ENCODE measurements around the gene TAS2R40. TPM values are rescaled to one million over a fixed set of nuclear protein-coding genes. Genes with fewer than 3 reads are reported as not detected.

TAS2R40 gene
- total RNA-seq, 2 experiments from 2014 or later, result not detected

DNA sequence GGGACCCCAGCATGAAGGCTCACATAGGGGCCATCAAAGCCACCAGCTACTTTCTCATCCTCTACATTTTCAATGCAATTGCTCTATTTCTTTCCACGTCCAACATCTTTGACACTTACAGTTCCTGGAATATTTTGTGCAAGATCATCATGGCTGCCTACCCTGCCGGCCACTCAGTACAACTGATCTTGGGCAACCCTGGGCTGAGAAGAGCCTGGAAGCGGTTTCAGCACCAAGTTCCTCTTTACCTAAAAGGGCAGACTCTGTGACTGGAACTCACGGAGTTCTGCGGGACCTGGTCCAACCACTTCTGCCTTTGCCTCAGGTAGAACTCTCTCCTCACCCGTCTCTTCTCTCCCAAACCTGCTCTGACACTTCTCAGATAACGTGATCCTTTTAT lies 945 bp downstream of the TAS2R40 start:
- Mint-ChIP-seq H3K9me3 (no peaks in the 10 kb centered on the region), H3K4me1 (ENCODE audit: low read depth) (no peaks in the 10 kb centered on the region), H3K27me3 (peaks cover 6% of the 10 kb centered on the region), H3K4me3 (no peak overlapping the region), H3K36me3 (ENCODE audit: low read depth) (no peaks in the 10 kb centered on the region), H3K27ac (no peak overlapping the region)
- intact Hi-C loops (cut with micrococcal nuclease), result no loop called here
- DNase-seq (no peak), ATAC-seq (no peak)
- POLR2A ChIA-PET, result no interaction called here
- CTCF ChIA-PET, result interaction anchor here (1.4 to 11.2 kb wide), 5 partner anchors 8 to 220 kb away, joined by 3 to 380 read pairs (median 19); no protein-coding TSS in a partner anchor
- TF ChIP-seq, protein P1, sequence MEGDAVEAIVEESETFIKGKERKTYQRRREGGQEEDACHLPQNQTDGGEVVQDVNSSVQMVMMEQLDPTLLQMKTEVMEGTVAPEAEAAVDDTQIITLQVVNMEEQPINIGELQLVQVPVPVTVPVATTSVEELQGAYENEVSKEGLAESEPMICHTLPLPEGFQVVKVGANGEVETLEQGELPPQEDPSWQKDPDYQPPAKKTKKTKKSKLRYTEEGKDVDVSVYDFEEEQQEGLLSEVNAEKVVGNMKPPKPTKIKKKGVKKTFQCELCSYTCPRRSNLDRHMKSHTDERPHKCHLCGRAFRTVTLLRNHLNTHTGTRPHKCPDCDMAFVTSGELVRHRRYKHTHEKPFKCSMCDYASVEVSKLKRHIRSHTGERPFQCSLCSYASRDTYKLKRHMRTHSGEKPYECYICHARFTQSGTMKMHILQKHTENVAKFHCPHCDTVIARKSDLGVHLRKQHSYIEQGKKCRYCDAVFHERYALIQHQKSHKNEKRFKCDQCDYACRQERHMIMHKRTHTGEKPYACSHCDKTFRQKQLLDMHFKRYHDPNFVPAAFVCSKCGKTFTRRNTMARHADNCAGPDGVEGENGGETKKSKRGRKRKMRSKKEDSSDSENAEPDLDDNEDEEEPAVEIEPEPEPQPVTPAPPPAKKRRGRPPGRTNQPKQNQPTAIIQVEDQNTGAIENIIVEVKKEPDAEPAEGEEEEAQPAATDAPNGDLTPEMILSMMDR (IDR thresholded peaks at IDR 0.05), result no peak

DNA sequence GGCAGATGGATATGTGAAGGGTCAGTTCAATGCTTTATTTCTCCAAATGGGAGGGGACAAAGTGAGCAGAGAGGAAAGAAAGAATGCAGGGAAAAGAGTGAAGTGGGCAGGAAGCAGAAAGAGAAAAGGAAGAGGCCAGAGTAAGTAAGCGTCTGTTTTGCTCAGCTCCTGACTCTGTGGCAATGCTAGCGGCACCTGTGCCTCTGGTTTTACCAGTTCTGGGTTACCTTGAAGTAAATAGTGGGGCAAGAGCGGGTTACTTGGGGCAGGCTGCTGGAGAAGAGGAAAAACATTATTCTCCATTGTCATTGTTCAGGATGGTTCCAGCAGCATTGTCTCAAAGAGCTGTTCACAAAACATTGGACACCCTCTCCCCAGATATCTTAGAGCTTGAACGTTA lies 1.9 kb downstream of the TAS2R40 start:
- intact Hi-C loops (cut with micrococcal nuclease), result no loop called here
- no peaks in the 10 kb centered on the region for H3K4me1 Mint-ChIP-seq (ENCODE audit: low read depth)

DNA sequence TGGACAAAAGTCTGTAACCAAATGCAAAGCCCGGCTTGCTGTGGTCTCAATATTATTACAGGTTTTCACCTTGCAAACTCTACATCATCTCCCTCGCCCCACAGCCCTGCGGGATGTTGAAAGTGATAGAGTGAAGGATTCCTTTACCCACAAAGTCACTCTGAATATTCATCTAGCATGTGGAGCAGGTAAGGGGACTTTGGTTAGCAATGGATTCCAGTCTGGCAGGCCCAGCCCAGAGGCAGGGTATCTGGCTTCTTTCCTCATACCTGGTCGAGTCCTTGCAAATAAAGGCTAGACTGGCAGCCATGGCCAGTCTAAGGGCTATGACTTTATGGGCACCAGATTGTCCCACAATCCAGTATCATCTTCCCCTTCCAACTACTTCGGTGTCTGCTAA lies 3.2 kb downstream of the TAS2R40 start:
- intact Hi-C loops (cut with micrococcal nuclease), result no loop called here
- POLR2A ChIA-PET, result no interaction called here
- CTCF ChIA-PET, result interaction anchor here (1.5 kb wide), 1 partner anchor 15 kb away, joined by 9 read pairs; no protein-coding TSS in a partner anchor
- no peaks in the 10 kb centered on the region for H3K4me1 Mint-ChIP-seq (ENCODE audit: low read depth)
- H3K9me3 Mint-ChIP-seq, result no peaks in the 10 kb centered on the region
- no peak for DNase-seq
- TF ChIP-seq, protein P1 (IDR thresholded peaks at IDR 0.05), result no peak
- no peak for ATAC-seq
- H3K4me3 Mint-ChIP-seq, result no peak overlapping the region
- no peaks in the 10 kb centered on the region for H3K36me3 Mint-ChIP-seq (ENCODE audit: low read depth)
- no peak overlapping the region for H3K27ac Mint-ChIP-seq
- H3K27me3 Mint-ChIP-seq, result peaks cover 6% of the 10 kb centered on the region

More for the DNA sequence above, 1.9 kb downstream of the TAS2R40 start:
- no peak for DNase-seq
- no peak for ATAC-seq
- no peaks in the 10 kb centered on the region for H3K36me3 Mint-ChIP-seq (ENCODE audit: low read depth)
- TF ChIP-seq, protein P1 (IDR thresholded peaks at IDR 0.05), result no peak
- no peak overlapping the region for H3K27ac Mint-ChIP-seq
- ChIA-PET POLR2A (no interaction called here), CTCF (interaction anchor here (0.8 to 11.2 kb wide), 5 partner anchors 9 to 221 kb away, joined by 3 to 380 read pairs (median 9); no protein-coding TSS in a partner anchor)
- H3K27me3 Mint-ChIP-seq, result peaks cover 6% of the 10 kb centered on the region
- no peak overlapping the region for H3K4me3 Mint-ChIP-seq
- no peaks in the 10 kb centered on the region for H3K9me3 Mint-ChIP-seq

DNA sequence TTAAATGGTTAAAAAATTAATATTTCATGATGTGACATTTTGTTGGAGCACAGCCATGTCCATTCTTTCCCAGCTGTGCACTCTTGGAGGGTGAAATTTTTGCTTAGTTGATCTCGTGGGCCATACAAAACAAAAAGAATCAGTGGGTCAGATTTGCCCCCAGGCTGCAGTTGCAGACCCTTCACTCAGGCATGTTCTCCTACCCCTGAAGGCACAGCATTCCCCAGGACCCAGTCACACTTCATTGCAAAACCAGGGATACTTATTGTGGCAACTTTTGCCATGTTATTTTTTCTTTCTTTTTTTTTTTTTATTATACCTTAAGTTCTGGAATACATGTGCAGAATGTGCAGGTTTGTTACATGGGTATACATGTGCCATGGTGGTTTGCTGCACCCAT lies 6.0 kb downstream of the TAS2R40 start:
- DNase-seq, result no peak
- Mint-ChIP-seq H3K36me3 (ENCODE audit: low read depth) (no peaks in the 10 kb centered on the region), H3K27ac (no peak overlapping the region), H3K4me3 (no peak overlapping the region), H3K27me3 (peaks cover under 1% of the 10 kb centered on the region), H3K9me3 (no peaks in the 10 kb centered on the region), H3K4me1 (ENCODE audit: low read depth) (no peaks in the 10 kb centered on the region)
- no peak for ATAC-seq
- CTCF ChIA-PET, result interaction anchor here (0.8 to 3.0 kb wide), 4 partner anchors 12 to 225 kb away, joined by 3 to 13 read pairs (median 3); no protein-coding TSS in a partner anchor
- POLR2A ChIA-PET, result no interaction called here
- intact Hi-C loops (cut with micrococcal nuclease), result no loop called here
- TF ChIP-seq, protein P1 (IDR thresholded peaks at IDR 0.05), result no peak

DNA sequence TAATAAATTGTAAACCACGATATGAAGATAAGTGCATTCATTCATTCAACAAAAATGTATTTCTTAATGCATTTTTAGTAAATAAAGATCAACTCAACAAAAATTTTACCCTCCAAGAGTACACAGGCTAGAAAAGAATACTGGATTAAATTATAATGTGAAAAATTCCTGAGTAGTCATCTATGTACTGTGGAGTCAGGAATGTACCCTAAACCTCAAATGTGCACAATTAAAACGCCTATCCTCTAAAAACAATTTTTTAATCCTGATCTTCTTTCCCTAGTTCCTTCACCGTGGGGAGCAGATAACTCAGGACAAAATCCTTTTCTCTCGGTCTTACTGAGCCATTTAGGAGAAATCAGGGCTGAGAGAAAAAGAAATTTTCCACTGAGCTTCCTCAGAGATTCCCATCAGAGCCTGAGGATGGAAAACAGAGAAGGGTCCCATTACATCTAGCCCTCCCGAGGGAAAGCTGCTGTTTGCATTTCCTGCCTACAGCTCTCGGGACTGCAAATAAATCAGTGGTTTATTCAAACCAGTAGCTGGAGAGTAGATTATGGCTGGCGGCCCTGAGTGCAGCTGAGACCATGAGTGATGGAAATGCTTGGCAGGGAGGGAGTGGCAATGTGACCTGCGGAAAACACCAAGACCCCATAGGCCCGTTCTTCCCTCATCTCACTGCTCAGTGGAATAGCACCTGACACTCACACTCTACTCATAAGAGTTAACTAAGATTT lies 7.4 kb downstream of the TAS2R40 start:
- no peaks in the 10 kb centered on the region for H3K36me3 Mint-ChIP-seq (ENCODE audit: low read depth)

More for the DNA sequence above, 7.4 kb downstream of the TAS2R40 start:
- intact Hi-C loops (cut with micrococcal nuclease), result no loop called here
- ChIA-PET CTCF (interaction anchor here (0.7 to 3.0 kb wide), 6 partner anchors 11 to 71 kb away, joined by 3 to 13 read pairs (median 3); no protein-coding TSS in a partner anchor), POLR2A (no interaction called here)
- H3K4me1 Mint-ChIP-seq (ENCODE audit: low read depth), result no peaks in the 10 kb centered on the region
- DNase-seq, result no peak
- no peak overlapping the region for H3K27ac Mint-ChIP-seq
- H3K9me3 Mint-ChIP-seq, result no peaks in the 10 kb centered on the region
- no peak for ATAC-seq
- no peaks in the 10 kb centered on the region for H3K27me3 Mint-ChIP-seq
- H3K4me3 Mint-ChIP-seq, result no peak overlapping the region
- TF ChIP-seq, protein P1 (IDR thresholded peaks at IDR 0.05), result no peak
